B cell (primary cell): Measurements from ENCODE around the gene SLC9A9. TPM values are rescaled to one million over a fixed set of nuclear protein-coding genes. Genes with fewer than 3 reads are reported as not detected.
A peak's percentile ranks its signal among the peaks of the same experiment; 100 is the strongest.

Experiments
- ATAC-seq: fragments of 200-7000 bp; cut with Tn5 transposase; one replicate; pipeline ENCODE4 v1.10.0; 2021; ENCODE audit warnings: low read depth, mild to moderate bottlenecking, moderate number of reproducible peaks, moderate library complexity
- CTCF ChIA-PET: fragments of 350-600 bp; sonication (Branson Sonifier 250); formaldehyde crosslinking; loops from one replicate; lab custom pipeline; 2021; ENCODE audit warnings: antibody characterized with exemption, inconsistent platforms; lab: Charles Lee
- POLR2A ChIA-PET: fragments of 350-600 bp; sonication (Branson Sonifier 250); formaldehyde crosslinking; loops from one replicate; lab custom pipeline; 2021; ENCODE audit warnings: antibody characterized with exemption; lab: Charles Lee
- DNase-seq: peaks from one replicate; pipeline ENCODE4 v3.0.0; 2013
- H2AFZ ChIP-seq: 2 replicates; pipeline ENCODE4 v1.6.1; 2012; ENCODE audit warnings: mild to moderate bottlenecking, low read depth, low read length; ENCODE audit not compliant: insufficient read depth, poor library complexity, severe bottlenecking
- H3K27ac ChIP-seq, 2 donors: 1 replicate in 1 of 2; 2 replicates in 1 of 2; pipeline ENCODE4 v1.5.1; 2012 to 2013; ENCODE audit warnings: low read length in 2 of 2, mild to moderate bottlenecking in 2 of 2, moderate library complexity in 1 of 2
- H3K27me3 ChIP-seq, 4 experiments: fragments of 200-600 bp in 1 of 4; sonication (generic) in 1 of 4; replicated peaks in 1 of 4; 1 replicate in 2 of 4; 2 replicates in 2 of 4; pipeline versions ENCODE4 v1.6.1 to v1.7.0; 2013 to 2016; ENCODE audit warnings: low read length in 3 of 4, mild to moderate bottlenecking in 2 of 4, mixed read lengths in 1 of 4, moderate library complexity in 1 of 4; ENCODE audit not compliant: insufficient read depth in 4 of 4, control insufficient read depth in 3 of 4; ENCODE audit errors: control extremely low read depth in 1 of 4
- H3K36me3 ChIP-seq, 2 experiments: replicated peaks in 1 of 2; 1 replicate in 1 of 2; 2 replicates in 1 of 2; pipeline versions ENCODE4 v1.6.1 to v1.7.1; 2013; ENCODE audit warnings: low read length in 1 of 2; ENCODE audit not compliant: insufficient read depth in 2 of 2, control insufficient read depth in 1 of 2; ENCODE audit errors: control extremely low read depth in 1 of 2, extremely low read depth in 1 of 2
- H3K4me1 ChIP-seq, 2 donors: fragments of 200-600 bp in 1 of 2; sonication (generic) in 1 of 2; 1 replicate in 1 of 2; 2 replicates in 1 of 2; pipeline versions ENCODE4 v1.5.1 to v1.6.1; 2013 to 2017; ENCODE audit warnings: low read length in 2 of 2; ENCODE audit not compliant: control insufficient read depth in 2 of 2, insufficient read depth in 2 of 2
- H3K4me2 ChIP-seq: replicated peaks from 2 replicates; pipeline ENCODE3; 2012; ENCODE audit warnings: mild to moderate bottlenecking, low read depth, low read length; ENCODE audit not compliant: poor library complexity, severe bottlenecking
- H3K4me3 ChIP-seq, 5 experiments: fragments of 200-600 bp in 1 of 5; sonication (generic) in 1 of 5; 1 replicate in 3 of 5; 2 replicates in 2 of 5; pipeline versions ENCODE4 v1.5.1 to v1.7.0; 2011 to 2016; ENCODE audit warnings: low read length in 4 of 5, mild to moderate bottlenecking in 4 of 5, low read depth in 2 of 5, control low read depth in 1 of 5, moderate library complexity in 1 of 5; ENCODE audit not compliant: insufficient read depth in 1 of 5; ENCODE audit errors: control extremely low read depth in 1 of 5, extremely low read depth in 1 of 5
- H3K79me2 ChIP-seq: fragments of 200-600 bp; sonication (generic); one replicate; pipeline ENCODE4 v1.6.0; 2016; ENCODE audit warnings: low read length; ENCODE audit not compliant: control insufficient read depth, insufficient read depth
- H3K9ac ChIP-seq: fragments of 200-600 bp; sonication (generic); 2 replicates; pipeline ENCODE4 v1.6.1; 2017; ENCODE audit warnings: mild to moderate bottlenecking, low read length, moderate library complexity
- H3K9me3 ChIP-seq, 3 donors: one replicate each; pipeline versions ENCODE4 v1.6.1 to v1.7.1; 2013; ENCODE audit warnings: low read length in 2 of 3; ENCODE audit not compliant: control insufficient read depth in 2 of 3, insufficient read depth in 1 of 3; ENCODE audit errors: control extremely low read depth in 1 of 3
- H4K20me1 ChIP-seq: 2 replicates; pipeline ENCODE4 v1.6.0; 2012; ENCODE audit warnings: mild to moderate bottlenecking, low read length; ENCODE audit not compliant: insufficient read depth, control insufficient read depth, poor library complexity, severe bottlenecking
- H3K27ac Mint-ChIP-seq: one replicate; pipeline ENCODE4 v1.8.0; 2021; ENCODE audit warnings: mixed read lengths
- H3K27me3 Mint-ChIP-seq: one replicate; pipeline ENCODE4 v1.8.0; 2021; ENCODE audit warnings: mixed read lengths
- H3K4me1 Mint-ChIP-seq: one replicate; pipeline ENCODE4 v1.8.0; 2021; ENCODE audit warnings: mixed read lengths
- H3K4me3 Mint-ChIP-seq: one replicate; pipeline ENCODE4 v1.8.0; 2021; ENCODE audit warnings: mixed read lengths
- H3K9me3 Mint-ChIP-seq: one replicate; pipeline ENCODE4 v1.8.0; 2022; ENCODE audit warnings: mixed read lengths; ENCODE audit not compliant: insufficient read depth
- CTCF ChIP-seq: fragments of 200-600 bp; IDR thresholded peaks from one replicate; pipeline ENCODE4 v1.8.0; 2022; ENCODE audit warnings: antibody characterized with exemption, mild to moderate bottlenecking
- EZH2 ChIP-seq: IDR thresholded peaks from 2 replicates; pipeline ENCODE4 v1.6.1; 2012; ENCODE audit warnings: borderline replicate concordance, low read depth, mild to moderate bottlenecking, moderate library complexity, low read length; ENCODE audit not compliant: insufficient read depth, poor library complexity, severe bottlenecking
- WGBS: methylation state at CpG from one replicate; pipeline ENCODE4 v1.1.5; 2013; ENCODE audit warnings: missing lambda C conversion rate; ENCODE audit not compliant: insufficient coverage; 5-methylcytosine and 5-hydroxymethylcytosine counted together
- intact Hi-C: fragments of 100-400 bp; cut with micrococcal nuclease; formaldehyde crosslinking; loops from one replicate; pipeline ENCODE4 v1.10.0; 2022
- polyA plus RNA-seq: library from polyadenylated mRNA; depleted of rRNA; stranded (reverse); fragments of >200 nt; gene quantifications from 2 replicates; pipeline ENCODE4 v1.2.3, GENCODE V29; 2012
- total RNA-seq, 2 donors: library from RNA; stranded (reverse); fragments of 120-200 nt in 1 of 2; gene quantifications; 1 replicate in 1 of 2; 2 replicates in 1 of 2; pipeline versions ENCODE4 v1.2.3 to v1.2.4, GENCODE V29; 2013 to 2022

SLC9A9 gene
- total and polyA plus RNA-seq, 2 donors (not counting 1 experiment from before 2014, with no cell fraction given) = 7.7 to 17.3 TPM

GRCh38 chr3:143482106-143483088, 365.9 kb downstream of the SLC9A9 start:
- Mint-ChIP-seq H3K4me1 (peaks cover 44% of the 10 kb centered on the region), H3K27ac (no peak overlapping the region), H3K4me3 (peak overlapping the region; percentile 10), H3K9me3 (no peaks in the 10 kb centered on the region), H3K27me3 (no peaks in the 10 kb centered on the region)
- Histone ChIP-seq H4K20me1 (no peaks in the 10 kb centered on the region), H3K36me3 (no peaks in the 10 kb centered on the region), H3K4me2 (peak overlapping the region; percentile 39), H3K27ac (no peak overlapping the region), H3K9ac (no peak overlapping the region), H3K9me3 (no peaks in the 10 kb centered on the region), H3K27me3 (no peaks in the 10 kb centered on the region), H3K4me1 (peaks cover 23 to 32% of the 10 kb centered on the region in 2 donors), H3K79me2 (no peaks in the 10 kb centered on the region), H3K4me3 (no peak overlapping the region), H2AFZ (no peak overlapping the region)
- no peak for TF ChIP-seq EZH2
- TF ChIP-seq CTCF = no peak
- DNase-seq (peak; percentile 22), ATAC-seq (peak; percentile 49)
- WGBS = 100% methylated on average over 2 of the region's 8 CpGs
- intact Hi-C loops = no loop called here
- CTCF ChIA-PET = interaction anchor here (0.5 to 1.8 kb wide), 5 partner anchors 18 to 192 kb away, joined by 3 to 5 read pairs (median 3); no protein-coding TSS in a partner anchor
- POLR2A ChIA-PET = interaction anchor here (1.0 to 1.1 kb wide), 3 partner anchors 11 to 47 kb away, joined by 3 read pairs; no protein-coding TSS in a partner anchor

GRCh38 chr3:143480344-143480743, 367.9 kb downstream of the SLC9A9 start:
- Mint-ChIP-seq H3K9me3 (no peaks in the 10 kb centered on the region), H3K4me3 (no peak overlapping the region), H3K4me1 (peaks cover 44% of the 10 kb centered on the region), H3K27ac (no peak overlapping the region), H3K27me3 (no peaks in the 10 kb centered on the region)
- TF ChIP-seq CTCF (no peak), EZH2 (no peak)
- no peak for ATAC-seq
- no peaks in the 10 kb centered on the region for H3K9me3 ChIP-seq
- H3K4me3 ChIP-seq = no peak overlapping the region
- intact Hi-C loops = no loop called here
- no peak overlapping the region for H3K27ac ChIP-seq
- no peaks in the 10 kb centered on the region for H3K36me3 ChIP-seq
- H4K20me1 ChIP-seq = no peaks in the 10 kb centered on the region
- ChIA-PET CTCF (no interaction called here), POLR2A (no interaction called here)
- H3K79me2 ChIP-seq = no peaks in the 10 kb centered on the region
- 50% methylated on average over 2 of the region's 5 CpGs for WGBS
- no peak overlapping the region for H3K9ac ChIP-seq
- DNase-seq = no peak
- no peak overlapping the region for H2AFZ ChIP-seq
- peaks cover 23 to 33% of the 10 kb centered on the region in 2 donors for H3K4me1 ChIP-seq
- H3K27me3 ChIP-seq = no peaks in the 10 kb centered on the region
- H3K4me2 ChIP-seq = no peak overlapping the region
